Kidney epithelial cell (primary cell): ENCODE results near the gene PTPRR. TPM values are rescaled to one million over a fixed set of nuclear protein-coding genes. Genes with fewer than 3 reads are reported as not detected.

Source experiments
- DNase-seq: peaks from one replicate; pipeline ENCODE4 v3.0.0-alpha.2; 2010; ENCODE audit warnings: low read depth
- H3K27me3 ChIP-seq: 2 replicates; pipeline ENCODE4 v1.6.0; 2011; ENCODE audit warnings: low read length; ENCODE audit not compliant: control insufficient read depth, insufficient read depth
- H3K36me3 ChIP-seq: 2 replicates; pipeline ENCODE4 v1.5.1; 2011; ENCODE audit warnings: low read length; ENCODE audit not compliant: control insufficient read depth, insufficient read depth
- H3K4me3 ChIP-seq: 2 replicates; pipeline ENCODE4 v1.5.1; 2011; ENCODE audit warnings: low read depth, mild to moderate bottlenecking, control low read depth, low read length
- CTCF ChIP-seq: IDR thresholded peaks from 2 replicates; pipeline ENCODE4 v1.5.1; 2011; ENCODE audit warnings: mild to moderate bottlenecking, moderate library complexity, low read length, control low read depth, inconsistent platforms; ENCODE audit not compliant: insufficient read depth, poor library complexity, severe bottlenecking
- total RNA-seq: library from RNA; depleted of rRNA; stranded (reverse); fragments of >200 nt; gene quantifications from 2 replicates; pipeline ENCODE4 v1.2.3, GENCODE V29; 2015

PTPRR gene
- total RNA-seq, 1 donor from 2014 or later, result 2.3 TPM

GRCh38 chr12:70962226-70962794, 41.8 kb upstream of the PTPRR start:
- Histone ChIP-seq H3K36me3 (no peaks in the 10 kb centered on the region), H3K4me3 (no peak overlapping the region), H3K27me3 (no peaks in the 10 kb centered on the region)
- no peak for DNase-seq
- TF ChIP-seq CTCF, result no peak

DNA sequence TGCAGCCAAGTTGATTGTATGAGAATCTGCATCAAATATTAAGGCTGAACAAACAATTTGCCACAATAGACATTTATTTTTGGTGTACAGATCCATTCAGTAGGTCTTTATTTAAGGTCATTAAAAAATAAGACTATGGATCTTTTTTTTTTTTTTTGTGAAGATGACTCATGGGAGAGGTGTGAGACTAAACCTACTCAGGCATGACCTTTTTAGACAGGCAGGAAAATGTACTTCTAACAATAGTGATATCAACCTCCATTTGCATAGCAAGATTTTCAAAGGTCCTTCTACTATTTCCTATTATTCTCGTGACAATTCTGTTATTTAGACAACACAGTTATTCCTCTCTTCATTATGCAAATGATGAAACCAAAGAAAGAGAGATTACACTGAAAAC, 39.9 kb upstream of the PTPRR start:
- H3K4me3 ChIP-seq, result no peak overlapping the region
- no peaks in the 10 kb centered on the region for H3K27me3 ChIP-seq
- H3K36me3 ChIP-seq, result no peaks in the 10 kb centered on the region
- no peak for TF ChIP-seq CTCF
- no peak for DNase-seq

GRCh38 chr12:70955415-70955814, 34.9 kb upstream of the PTPRR start:
- Histone ChIP-seq H3K4me3 (no peak overlapping the region), H3K36me3 (no peaks in the 10 kb centered on the region), H3K27me3 (no peaks in the 10 kb centered on the region)
- DNase-seq, result no peak
- TF ChIP-seq CTCF, result no peak

DNA sequence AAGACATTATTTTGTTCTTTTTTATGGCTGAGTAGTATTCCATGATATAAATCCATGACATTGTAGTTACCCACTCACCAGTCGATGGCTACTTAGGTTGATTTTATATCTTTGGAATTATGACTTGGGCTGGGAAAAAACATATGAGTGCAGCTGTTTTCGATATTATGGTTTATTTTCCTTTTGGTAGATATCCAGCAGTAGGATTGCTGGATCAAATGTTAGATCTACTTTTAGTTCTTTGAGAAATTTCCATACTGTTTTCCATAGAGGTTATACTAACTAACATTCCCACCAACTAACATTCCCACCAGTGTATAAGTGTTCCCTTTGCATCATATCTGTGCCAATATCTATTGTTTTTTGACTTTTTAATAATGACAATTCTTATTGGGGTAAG, 29.9 kb upstream of the PTPRR start:
- TF ChIP-seq CTCF, result no peak
- no peak overlapping the region for H3K4me3 ChIP-seq

DNA sequence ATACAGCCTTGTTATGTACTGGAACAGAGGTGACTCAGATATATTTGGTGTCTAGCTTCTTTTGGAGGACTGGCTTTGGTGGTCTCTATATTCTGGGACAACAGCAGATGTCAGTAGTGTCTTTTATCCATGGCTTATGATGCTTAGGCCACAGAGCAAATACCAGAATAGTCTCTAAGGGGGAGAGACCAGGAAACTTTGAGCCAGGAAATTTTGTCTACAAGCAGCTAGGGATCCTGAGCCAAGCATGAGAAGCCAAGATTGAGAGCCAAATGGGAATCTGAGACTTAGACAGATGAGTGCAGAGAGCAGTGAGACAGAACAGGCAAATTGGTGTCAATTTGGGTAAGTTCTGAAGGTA, 28.4 kb upstream of the PTPRR start:
- DNase-seq, result no peak
- no peak overlapping the region for H3K4me3 ChIP-seq
- no peaks in the 10 kb centered on the region for H3K36me3 ChIP-seq
- H3K27me3 ChIP-seq, result no peaks in the 10 kb centered on the region
- no peak for TF ChIP-seq CTCF

More for the DNA sequence above, 29.9 kb upstream of the PTPRR start:
- Histone ChIP-seq H3K36me3 (no peaks in the 10 kb centered on the region), H3K27me3 (no peaks in the 10 kb centered on the region)
- DNase-seq, result no peak

DNA sequence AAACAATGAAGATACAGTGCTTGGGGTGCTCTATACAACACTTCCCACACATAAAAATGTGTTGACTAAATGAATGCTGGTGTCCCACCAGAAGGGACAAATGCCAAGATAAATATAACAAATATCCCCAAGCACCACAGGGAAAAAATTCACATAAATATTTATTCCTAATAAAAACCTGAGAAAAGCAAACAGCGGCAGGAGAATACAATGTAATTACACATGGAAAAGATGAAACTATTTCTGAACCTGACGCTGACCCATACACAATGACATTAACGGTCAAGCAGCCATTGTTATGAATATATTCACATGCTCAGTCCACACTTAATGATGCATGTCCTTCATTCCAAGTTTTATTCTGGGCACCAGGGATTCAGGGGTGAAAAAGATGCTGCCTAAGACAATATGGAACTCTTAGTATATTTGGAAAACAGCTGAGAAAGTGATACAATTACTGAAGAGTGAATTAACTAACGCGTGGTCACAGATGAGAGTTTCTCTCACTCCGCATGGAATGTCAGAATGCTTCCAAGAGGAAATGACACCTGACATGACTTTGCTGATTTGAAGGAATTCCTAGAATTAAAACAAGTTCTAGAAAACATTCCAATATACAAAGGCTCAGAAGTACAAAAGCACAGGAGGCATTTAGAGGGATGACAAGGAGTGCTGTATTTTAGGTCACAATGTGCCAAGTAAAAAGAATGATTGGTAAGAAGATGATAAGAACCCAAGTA, 27.9 kb upstream of the PTPRR start:
- DNase-seq, result no peak
- TF ChIP-seq CTCF, result no peak
- H3K27me3 ChIP-seq, result no peaks in the 10 kb centered on the region
- H3K4me3 ChIP-seq, result no peak overlapping the region
- no peaks in the 10 kb centered on the region for H3K36me3 ChIP-seq
